Left lung (tissue), 10 donors: ENCODE data around the gene RBM33. TPM values are rescaled to one million over a fixed set of nuclear protein-coding genes. Genes with fewer than 3 reads are reported as not detected.

ENCODE experiments used
- ATAC-seq: fragments of 200-7000 bp; cut with Tn5 transposase; one replicate; pipeline ENCODE4 v1.9.1; 2020; ENCODE audit warnings: moderate library complexity
- DNase-seq, 4 donors: peaks; one replicate each; pipeline ENCODE4 v3.0.0-alpha.2; 2013 to 2020
- H3K27ac ChIP-seq, 2 donors: fragments of 200-600 bp; sonication (generic) in 1 of 2; one replicate each; pipeline versions ENCODE4 v1.5.0 to v1.8.0; 2020 to 2021
- H3K27me3 ChIP-seq, 2 donors: fragments of 200-600 bp; sonication (generic) in 1 of 2; one replicate each; pipeline versions ENCODE4 v1.5.0 to v1.8.0; 2020 to 2021
- H3K36me3 ChIP-seq, 2 donors: fragments of 200-600 bp; sonication (generic) in 1 of 2; one replicate each; pipeline versions ENCODE4 v1.5.0 to v1.8.0; 2020 to 2021
- H3K4me1 ChIP-seq, 2 donors: fragments of 200-600 bp; one replicate each; pipeline ENCODE4 v1.8.0; 2021
- H3K4me3 ChIP-seq, 2 donors: fragments of 200-600 bp; sonication (generic) in 1 of 2; one replicate each; pipeline versions ENCODE4 v1.5.0 to v1.8.0; 2020 to 2021; ENCODE audit warnings: mild to moderate bottlenecking in 1 of 2
- H3K9me3 ChIP-seq, 2 donors: fragments of 200-600 bp; sonication (generic) in 1 of 2; one replicate each; pipeline versions ENCODE4 v1.5.0 to v1.8.0; 2020 to 2021
- intact Hi-C, 2 donors: fragments of 100-400 bp; cut with DNase I; formaldehyde crosslinking; loops; one replicate each; pipeline versions ENCODE4 v1.11.2 to v1.14.2; 2022
- polyA plus RNA-seq, 6 donors: library from polyadenylated mRNA; unstranded; fragments of 120-200 nt; gene quantifications; one replicate each; pipeline ENCODE4 v1.2.1, GENCODE V29; 2013; ENCODE audit not compliant: insufficient read length in 6 of 6
- total RNA-seq, 2 donors: library from RNA; stranded (reverse); fragmentation: NEBNext Ultra II Directional; extraction: Animal tissue kit (Norgen Biotek cat#: 25700); gene quantifications; one replicate each; pipeline ENCODE4 v1.2.1, GENCODE V29; 2021
- TF ChIP-seq, protein P1 (sequence below), 2 donors: fragments of 200-600 bp; sonication (generic) in 1 of 2; IDR thresholded peaks; one replicate each; pipeline versions ENCODE4 v1.5.0 to v1.8.0; 2021; ENCODE audit warnings: antibody characterized with exemption in 2 of 2
- donor health status: DM: no; HTN: yes; CAD: no.
- donor health status: DM: no; HTN: no; CAD: no.

RBM33 gene
- total and polyA plus RNA-seq, 8 donors: 35.2 to 56.4 (median 45.0) TPM

DNA sequence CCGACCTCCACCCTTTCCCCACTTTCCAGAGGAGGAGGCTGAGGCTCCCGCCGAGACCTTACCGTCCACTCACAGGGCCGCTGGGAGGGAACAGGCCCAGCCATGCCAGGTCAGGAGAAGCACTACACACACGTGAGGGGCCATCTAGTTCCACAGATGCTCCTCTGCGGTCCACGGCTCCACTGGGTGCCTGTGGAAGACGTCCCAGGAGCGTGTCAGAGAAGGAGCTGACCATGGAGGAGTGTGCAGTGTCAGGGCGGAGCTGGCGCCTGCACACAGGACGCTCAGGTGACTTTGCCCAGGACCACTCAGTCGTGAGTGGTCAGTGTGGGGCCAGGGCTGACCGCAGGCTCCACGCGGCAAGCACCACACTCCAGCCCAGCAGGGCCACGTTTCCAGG is 175.8 kb downstream of the RBM33 start:
- ATAC-seq: no peak
- Histone ChIP-seq H3K4me3 (no peak overlapping the region), H3K27me3 (peaks cover 0 to 58% of the 10 kb centered on the region in 2 donors), H3K36me3 (no peaks in the 10 kb centered on the region), H3K27ac (no peak overlapping the region), H3K4me1 (no peaks in the 10 kb centered on the region), H3K9me3 (peaks cover 0 to 2% of the 10 kb centered on the region in 2 donors)
- TF ChIP-seq, protein P1, sequence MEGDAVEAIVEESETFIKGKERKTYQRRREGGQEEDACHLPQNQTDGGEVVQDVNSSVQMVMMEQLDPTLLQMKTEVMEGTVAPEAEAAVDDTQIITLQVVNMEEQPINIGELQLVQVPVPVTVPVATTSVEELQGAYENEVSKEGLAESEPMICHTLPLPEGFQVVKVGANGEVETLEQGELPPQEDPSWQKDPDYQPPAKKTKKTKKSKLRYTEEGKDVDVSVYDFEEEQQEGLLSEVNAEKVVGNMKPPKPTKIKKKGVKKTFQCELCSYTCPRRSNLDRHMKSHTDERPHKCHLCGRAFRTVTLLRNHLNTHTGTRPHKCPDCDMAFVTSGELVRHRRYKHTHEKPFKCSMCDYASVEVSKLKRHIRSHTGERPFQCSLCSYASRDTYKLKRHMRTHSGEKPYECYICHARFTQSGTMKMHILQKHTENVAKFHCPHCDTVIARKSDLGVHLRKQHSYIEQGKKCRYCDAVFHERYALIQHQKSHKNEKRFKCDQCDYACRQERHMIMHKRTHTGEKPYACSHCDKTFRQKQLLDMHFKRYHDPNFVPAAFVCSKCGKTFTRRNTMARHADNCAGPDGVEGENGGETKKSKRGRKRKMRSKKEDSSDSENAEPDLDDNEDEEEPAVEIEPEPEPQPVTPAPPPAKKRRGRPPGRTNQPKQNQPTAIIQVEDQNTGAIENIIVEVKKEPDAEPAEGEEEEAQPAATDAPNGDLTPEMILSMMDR (IDR thresholded peaks at IDR 0.05): no peak
- intact Hi-C loops: no loop called here
- DNase-seq: peak in 1 of 4 donors; percentile 57

DNA sequence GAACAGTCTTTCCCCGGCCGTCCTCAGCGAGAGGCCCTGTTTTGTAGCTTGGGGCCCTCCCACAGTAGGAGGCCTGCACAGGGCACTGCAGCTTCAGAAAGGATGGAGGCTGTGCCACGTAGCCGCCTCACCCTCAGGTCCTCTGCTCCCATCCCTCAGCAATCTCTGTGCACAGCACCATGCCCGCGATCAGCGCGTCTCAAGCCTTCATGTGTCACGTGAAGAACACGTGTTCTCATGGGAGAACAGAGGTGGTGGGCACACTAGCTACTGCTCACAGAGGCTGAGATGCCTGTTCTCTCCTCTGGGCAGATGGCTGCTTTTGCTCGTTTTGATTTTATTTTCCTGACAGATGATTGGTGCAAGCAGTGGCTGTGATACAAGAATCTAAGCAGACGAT is 176.3 kb downstream of the RBM33 start:
- H3K9me3 ChIP-seq: peaks cover 0 to 2% of the 10 kb centered on the region in 2 donors
- no peak overlapping the region for H3K27ac ChIP-seq
- DNase-seq (peak in 1 of 4 donors; percentile 70), ATAC-seq (no peak)
- peaks cover 0 to 55% of the 10 kb centered on the region in 2 donors for H3K27me3 ChIP-seq
- TF ChIP-seq, protein P1 (IDR thresholded peaks at IDR 0.05): no peak
- no peaks in the 10 kb centered on the region for H3K4me1 ChIP-seq
- no peaks in the 10 kb centered on the region for H3K36me3 ChIP-seq
- H3K4me3 ChIP-seq: no peak overlapping the region
- intact Hi-C loops: no loop called here

DNA sequence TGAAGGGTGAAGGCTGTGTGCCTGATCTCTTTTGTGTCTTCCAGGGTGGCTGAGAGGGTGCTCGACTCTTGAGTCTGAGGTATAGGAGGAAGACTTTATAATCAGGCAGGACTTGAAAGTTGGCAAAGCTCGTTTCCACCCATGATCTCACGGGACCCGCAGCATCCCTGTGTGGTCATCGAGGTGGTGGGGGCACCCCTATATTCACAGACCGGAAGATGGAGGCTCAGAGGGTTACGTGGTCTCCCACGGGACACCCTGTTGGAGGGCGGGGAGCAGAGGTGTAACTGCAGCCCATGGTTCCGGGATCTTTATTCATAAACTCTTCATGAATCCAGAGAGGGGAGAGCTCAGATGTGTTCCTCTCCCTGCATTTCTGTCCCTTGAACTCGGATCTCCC is 177.4 kb downstream of the RBM33 start:
- intact Hi-C loops: no loop called here
- Histone ChIP-seq H3K27me3 (peaks cover 0 to 51% of the 10 kb centered on the region in 2 donors), H3K36me3 (no peaks in the 10 kb centered on the region), H3K4me3 (no peak overlapping the region), H3K27ac (no peak overlapping the region), H3K9me3 (peaks cover 0 to 2% of the 10 kb centered on the region in 2 donors), H3K4me1 (no peaks in the 10 kb centered on the region)
- TF ChIP-seq, protein P1 (IDR thresholded peaks at IDR 0.05): no peak
- ATAC-seq: no peak
- DNase-seq: no peak

DNA sequence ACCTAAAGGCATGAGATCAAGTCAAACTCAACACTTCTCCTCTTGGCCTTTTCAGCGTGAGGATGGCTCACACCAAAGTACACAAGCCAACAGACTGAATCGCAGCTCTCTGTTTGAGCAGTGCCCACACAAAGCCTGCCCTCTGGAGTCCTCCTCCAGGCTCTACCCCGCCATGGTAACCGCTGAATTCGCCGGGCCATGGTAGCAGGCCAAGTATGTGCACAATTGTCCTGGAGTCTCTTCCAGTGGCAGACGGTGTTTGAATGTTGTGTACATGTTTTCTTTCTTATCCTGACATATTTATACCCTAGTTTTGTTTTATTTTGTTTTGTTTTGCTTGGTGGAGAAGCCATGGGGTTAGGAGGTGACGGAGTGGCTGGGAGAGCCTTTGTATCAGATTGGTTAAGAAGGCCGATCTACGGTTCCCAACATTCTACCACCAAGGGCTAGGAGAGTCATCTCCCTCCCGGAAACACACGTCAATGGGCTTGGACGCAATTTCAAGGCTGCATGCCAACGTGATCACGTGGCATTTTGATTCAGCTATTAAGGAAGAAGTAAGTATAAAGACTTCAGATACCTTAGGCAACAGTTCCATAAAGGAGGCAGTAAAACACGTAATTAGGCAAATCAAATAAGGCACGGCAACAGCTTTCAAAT is 179.9 kb downstream of the RBM33 start:
- no peak overlapping the region for H3K27ac ChIP-seq
- DNase-seq (no peak), ATAC-seq (peak; percentile 41)
- H3K4me3 ChIP-seq: no peak overlapping the region
- no peaks in the 10 kb centered on the region for H3K36me3 ChIP-seq
- no peaks in the 10 kb centered on the region for H3K9me3 ChIP-seq
- no peaks in the 10 kb centered on the region for H3K4me1 ChIP-seq
- H3K27me3 ChIP-seq: peaks cover 0 to 46% of the 10 kb centered on the region in 2 donors
- intact Hi-C loops: no loop called here
- TF ChIP-seq, protein P1 (IDR thresholded peaks at IDR 0.05): no peak

DNA sequence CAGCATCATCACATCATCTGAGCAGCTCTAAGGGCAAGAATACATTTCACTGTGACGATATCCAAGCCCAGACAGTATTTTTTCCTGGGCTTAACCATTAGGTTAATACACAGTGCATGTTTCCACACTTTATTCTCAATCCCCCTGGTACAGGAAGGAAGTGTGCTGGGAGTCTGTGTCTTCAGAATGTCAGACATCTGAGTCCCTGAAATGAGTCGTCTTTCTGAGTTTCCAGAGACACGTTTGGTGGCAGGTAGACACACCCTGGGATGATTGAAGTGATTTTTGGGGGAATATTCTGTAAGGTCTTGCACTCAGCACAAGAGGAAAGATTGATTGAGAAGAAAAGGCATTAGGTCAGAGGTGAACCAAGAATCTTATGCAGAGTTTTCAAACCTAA is 180.9 kb downstream of the RBM33 start:
- ATAC-seq (no peak), DNase-seq (no peak)
- intact Hi-C loops: no loop called here
- no peaks in the 10 kb centered on the region for H3K36me3 ChIP-seq
- peaks cover 0 to 38% of the 10 kb centered on the region in 2 donors for H3K27me3 ChIP-seq
- TF ChIP-seq, protein P1 (IDR thresholded peaks at IDR 0.05): no peak
- no peaks in the 10 kb centered on the region for H3K9me3 ChIP-seq
- H3K4me1 ChIP-seq: no peaks in the 10 kb centered on the region
- H3K4me3 ChIP-seq: no peak overlapping the region
- H3K27ac ChIP-seq: no peak overlapping the region
